Suppressor macrophage (primary cell): ENCODE measurements around the gene PODXL.
"Not testable (repeated sequence)": the region's sequence is repeated elsewhere in the genome, so short reads cannot be mapped to it uniquely, and the experiment has no call there.

ENCODE experiments used
- DNase-seq, 4 experiments: peaks; one replicate each; pipeline ENCODE4 v3.0.0-alpha.2; 2020 to 2022

PODXL gene

DNA sequence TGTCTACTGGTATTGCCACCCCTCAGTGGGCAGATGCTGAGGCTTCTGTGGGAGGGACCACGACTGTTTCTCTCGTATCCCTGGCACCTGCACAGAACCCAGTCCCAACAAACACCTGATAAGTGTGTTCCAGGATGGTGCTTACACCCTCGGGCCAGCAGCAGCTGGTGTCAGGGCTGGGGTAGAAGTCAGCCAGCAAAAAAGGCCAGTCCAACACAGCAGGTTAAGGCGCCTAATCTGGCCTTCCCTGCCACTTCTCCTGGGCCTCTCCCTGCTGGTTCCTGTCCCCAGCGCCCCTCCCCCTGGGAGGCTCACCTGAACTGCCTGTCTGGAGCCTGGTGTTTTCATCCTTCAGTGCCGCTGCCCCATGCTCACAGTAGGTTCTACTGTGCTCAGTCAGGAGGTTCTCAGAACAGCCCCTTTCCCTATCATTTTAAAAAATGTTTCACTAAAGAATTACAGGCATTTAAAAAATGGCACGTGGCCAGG lies 20.0 kb downstream of the PODXL start:
- no peak for DNase-seq

GRCh38 chr7:131533566-131534561 lies 22.6 kb downstream of the PODXL start:
- DNase-seq: no peak

GRCh38 chr7:131533151-131533559 lies 23.3 kb downstream of the PODXL start:
- no peak for DNase-seq

- no peak for DNase-seq
Observed at GRCh38 chr7:131532570-131533091, 23.8 kb downstream of the PODXL start.

DNA sequence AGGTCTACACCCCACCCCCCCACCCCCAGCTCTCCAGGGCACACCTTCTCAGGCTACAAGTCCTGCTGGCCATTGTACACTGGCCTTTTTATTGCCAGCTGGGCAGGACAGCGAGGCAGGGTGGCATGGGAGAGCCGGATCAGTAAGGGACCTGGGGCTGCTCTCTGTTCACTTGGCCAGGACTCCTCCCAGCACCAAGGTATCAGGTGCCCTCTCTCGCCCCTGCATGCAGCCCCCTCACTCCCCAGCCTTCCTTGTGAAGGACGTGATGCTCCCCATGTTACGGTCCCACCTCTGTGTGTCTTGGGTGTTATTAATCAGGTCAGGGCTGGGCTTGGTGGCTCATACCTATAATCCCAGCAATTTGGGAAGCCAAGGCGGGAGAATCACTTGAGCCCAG lies 26.3 kb downstream of the PODXL start:
- no peak for DNase-seq

DNA sequence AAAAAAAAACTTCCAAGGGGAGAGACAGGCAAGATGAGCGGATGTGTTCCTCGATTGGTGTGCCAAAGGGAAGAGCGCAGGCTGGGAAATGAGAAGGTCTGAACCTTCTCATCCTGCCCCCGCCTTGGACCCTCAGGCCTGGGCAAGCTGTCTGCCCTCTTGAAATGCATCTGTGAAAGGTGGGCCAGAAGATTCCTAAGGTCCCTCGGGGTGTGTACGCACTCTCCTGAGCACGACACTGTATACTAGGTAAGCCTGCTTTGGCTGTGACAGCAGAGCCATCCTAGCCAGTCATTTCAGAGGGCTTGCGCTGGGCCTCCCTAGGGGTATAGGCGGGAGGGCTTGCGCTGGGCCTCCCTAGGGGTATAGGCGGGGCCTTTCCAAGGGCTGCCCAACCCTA lies 26.8 kb downstream of the PODXL start:
- DNase-seq: no peak

GRCh38 chr7:131529179-131529578 lies 27.2 kb downstream of the PODXL start:
- no peak for DNase-seq

DNA sequence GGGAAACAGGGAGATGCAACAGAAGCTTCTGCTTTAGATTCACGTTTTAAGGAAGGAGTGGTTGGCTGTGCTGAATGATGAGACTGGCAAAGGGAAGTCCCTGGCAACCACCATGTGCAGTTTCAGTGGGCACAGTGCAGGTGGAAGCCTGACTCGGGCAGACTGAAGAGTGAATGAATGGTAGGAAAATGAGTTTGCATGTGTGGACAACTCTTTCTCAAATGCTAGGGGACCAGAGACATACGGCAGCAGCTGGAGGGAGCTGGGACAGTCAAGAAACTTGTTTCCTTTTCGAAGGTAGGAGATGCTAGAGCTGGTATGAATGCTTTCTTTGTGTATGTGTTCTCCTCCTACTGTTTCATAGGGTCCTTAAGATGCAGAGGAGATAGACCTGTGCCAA lies 29.0 kb downstream of the PODXL start:
- peak in 3 of 4 experiments; percentile 34 to 53 (median 36) for DNase-seq

DNA sequence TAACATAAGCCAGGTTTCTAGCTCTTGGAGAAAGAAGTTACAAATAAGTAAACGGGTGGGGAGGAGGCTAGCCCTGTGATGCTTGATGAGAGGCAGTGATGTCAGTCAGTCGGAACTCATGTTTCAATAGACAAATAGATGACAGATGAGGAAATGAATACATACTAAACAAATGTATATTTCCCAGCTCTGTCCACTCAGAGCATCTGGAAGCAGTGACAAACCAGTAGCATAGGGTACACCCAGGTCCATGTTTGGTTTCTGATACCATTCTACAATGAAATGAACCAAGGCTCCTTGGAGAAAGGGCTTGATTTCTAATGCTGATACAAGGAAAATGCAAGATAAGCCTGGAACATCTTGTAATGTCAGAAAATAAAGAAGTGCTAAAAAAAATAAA lies 30.6 kb downstream of the PODXL start:
- no peak for DNase-seq

DNA sequence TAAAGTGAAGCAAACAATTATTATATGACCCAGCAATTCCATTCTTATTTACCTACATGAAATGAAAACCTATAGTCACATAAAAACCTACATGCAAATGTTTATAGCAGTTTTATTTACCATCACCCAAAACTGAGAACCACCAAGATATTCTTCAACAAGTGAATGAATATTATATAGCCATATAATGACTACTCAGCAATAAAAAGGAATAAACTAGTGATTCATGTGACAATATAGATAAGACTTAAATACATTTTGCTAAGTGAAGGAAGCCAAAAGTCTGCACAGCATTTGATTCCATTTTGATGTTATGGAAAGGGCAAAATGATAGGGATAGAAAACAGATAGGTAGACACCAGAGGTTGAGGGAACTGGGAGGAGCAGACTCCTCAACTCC lies 31.7 kb downstream of the PODXL start:
- no peak for DNase-seq

GRCh38 chr7:131524115-131524514 lies 32.3 kb downstream of the PODXL start:
- no peak for DNase-seq

DNA sequence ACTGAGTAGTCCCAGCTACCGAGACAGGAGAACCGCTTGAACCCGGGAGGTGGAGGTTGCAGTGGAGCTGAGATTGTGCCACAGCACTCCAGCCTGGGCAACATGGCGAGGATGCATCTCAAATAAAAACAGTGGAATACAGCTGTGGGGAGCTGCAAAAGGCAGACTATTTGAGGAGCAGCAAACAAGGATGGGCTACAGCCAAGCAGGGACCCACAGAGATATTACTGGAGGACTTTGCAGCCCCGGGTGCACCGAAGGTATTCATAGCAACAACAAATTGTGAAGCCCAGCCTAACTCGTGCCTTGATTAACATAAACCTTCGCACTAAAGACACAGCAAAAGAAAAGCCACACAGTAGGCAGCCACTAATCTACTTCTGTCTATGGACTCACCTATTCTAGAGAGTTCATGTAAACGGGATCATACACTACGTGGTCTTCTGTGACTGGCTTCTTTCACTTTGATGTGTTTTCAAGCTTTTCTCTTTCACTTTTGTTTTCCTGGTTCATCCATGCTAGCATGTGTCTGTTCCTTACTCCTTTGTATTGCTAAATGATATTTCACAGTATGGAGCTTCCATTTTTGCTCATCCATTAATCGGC lies 34.0 kb downstream of the PODXL start:
- no peak for DNase-seq

DNA sequence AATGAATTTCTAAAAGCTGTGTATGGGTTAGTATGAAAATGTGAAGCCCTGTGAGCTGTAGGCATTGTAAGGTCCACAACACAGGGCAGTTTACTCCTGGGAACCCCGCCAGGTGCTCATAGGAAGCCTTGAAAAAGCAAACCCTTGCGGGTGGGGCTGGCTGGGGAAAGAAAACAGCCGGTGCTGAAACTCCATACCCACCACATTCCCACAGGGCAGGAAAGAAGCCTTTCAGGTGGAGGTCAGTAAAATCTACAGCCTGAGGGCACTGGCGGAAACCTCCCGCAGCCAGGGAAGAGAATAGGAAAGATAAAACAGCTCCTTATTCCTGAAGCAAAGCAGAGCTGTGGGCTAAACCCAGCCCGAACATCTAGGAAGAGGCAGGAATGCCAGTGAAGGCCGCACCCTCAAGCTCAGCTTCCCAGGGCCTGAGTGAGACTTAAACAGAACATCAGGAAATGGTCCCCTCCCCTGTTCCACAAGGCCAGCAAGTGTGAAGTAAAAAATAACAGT lies 34.7 kb downstream of the PODXL start:
- DNase-seq: no peak

DNA sequence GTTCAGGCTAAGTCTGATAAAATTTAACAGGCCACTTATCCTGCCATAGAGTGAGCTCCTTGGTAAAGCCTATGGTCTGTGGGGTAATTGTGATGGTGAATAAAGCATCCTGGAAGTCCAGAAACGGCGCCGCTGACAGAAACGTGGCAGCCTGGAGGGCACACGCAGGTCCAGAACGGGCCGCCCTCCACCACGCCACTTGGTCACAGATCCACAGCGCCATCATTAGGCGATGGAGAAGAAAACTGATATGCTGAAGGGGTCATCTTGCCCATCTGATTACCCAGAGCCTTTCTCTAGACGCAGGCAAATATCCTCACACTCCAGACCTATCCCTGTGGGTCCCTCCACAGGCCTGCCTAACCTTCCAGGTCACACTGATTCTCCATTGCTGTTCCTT lies 37.8 kb downstream of the PODXL start:
- no peak for DNase-seq

GRCh38 chr7:131517218-131517923 lies 39.1 kb downstream of the PODXL start:
- DNase-seq: peak in 3 of 4 experiments; percentile 14 to 18 (median 16)

DNA sequence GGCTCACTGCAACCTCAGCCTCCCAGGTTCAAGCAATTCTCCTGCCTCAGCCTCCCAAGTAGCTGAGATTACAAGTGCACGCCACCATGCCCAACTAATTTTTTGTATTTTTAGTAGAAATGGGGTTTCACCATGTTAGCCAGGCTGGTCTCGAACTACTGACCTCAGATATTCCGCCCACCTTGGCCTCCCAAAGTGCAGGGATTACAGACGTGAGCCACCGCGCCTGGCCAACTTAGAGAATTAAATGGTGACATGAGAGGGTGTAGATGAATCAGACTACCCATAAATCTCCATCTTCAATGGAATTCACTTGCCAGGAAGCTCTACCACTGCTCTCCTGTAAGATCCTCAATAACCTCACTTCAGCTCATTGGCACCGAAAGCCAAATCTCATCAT lies 41.0 kb downstream of the PODXL start:
- not testable (repeated sequence) for DNase-seq

- peak; percentile 82 to 89 (median 86) for DNase-seq
Observed at GRCh38 chr7:131513245-131514061, 43.0 kb downstream of the PODXL start.

DNA sequence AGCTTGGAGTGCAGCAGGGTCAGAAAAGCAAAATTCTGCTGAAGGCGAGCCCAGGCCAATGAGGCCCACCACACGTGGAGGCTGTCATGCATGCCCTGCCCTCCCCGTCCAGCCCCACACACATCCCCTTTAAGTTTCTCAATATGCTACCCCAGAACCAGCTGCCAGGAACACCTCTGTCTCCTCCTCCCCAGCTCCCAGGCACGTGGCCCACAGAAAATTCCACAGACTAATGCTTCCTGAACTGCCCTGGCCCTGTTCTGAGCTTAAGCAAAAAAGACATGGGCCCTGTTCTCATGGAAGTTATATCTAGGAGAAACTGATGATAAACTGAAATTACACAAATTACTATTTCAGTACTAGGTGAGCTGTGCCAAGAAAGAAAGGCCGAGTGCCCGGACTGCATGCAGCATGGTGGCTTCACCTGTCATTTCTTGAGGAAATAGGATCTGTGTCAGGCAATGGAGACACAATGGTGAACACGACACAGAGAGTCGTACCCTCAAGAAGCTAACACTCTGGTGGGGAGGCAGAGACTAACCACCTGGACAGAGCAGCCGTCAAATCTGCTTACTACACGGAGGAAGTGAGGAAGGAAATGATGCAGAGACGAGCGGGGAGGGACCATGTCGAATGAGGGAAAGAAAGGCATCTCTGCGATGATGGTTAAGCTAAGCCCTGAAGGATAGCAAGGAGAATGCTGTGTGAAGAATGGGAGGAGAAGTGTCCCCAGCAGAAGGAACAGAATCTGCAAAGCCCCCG lies 44.5 kb downstream of the PODXL start:
- no peak for DNase-seq

GRCh38 chr7:131511071-131511470 lies 45.4 kb downstream of the PODXL start:
- DNase-seq: no peak

GRCh38 chr7:131509781-131510180 lies 46.6 kb downstream of the PODXL start:
- no peak for DNase-seq
